Trophoblast cell (in vitro differentiated cells and primary cell): ENCODE measurements around the gene ZNF335.

Experiments used
- DNase-seq, 2 donors: peaks; one replicate each; pipeline ENCODE4 v3.0.0-alpha.2; 2016
- H2AFZ ChIP-seq: 2 replicates; pipeline ENCODE4 v1.6.1; 2013; ENCODE audit warnings: low read length, moderate library complexity, mild to moderate bottlenecking; ENCODE audit not compliant: insufficient read depth, poor library complexity
- H2AK5ac ChIP-seq: 2 replicates; pipeline ENCODE4 v1.6.1; 2013; ENCODE audit warnings: mild to moderate bottlenecking, low read length
- H2BK120ac ChIP-seq: 2 replicates; pipeline ENCODE4 v1.6.1; 2013; ENCODE audit warnings: low read length, mild to moderate bottlenecking, moderate library complexity; ENCODE audit not compliant: insufficient read depth, poor library complexity
- H2BK12ac ChIP-seq: 2 replicates; pipeline ENCODE4 v1.6.1; 2013; ENCODE audit warnings: mild to moderate bottlenecking, low read length, moderate library complexity
- H2BK5ac ChIP-seq: 2 replicates; pipeline ENCODE4 v1.6.1; 2013; ENCODE audit warnings: low read length, low read depth, moderate library complexity, mild to moderate bottlenecking; ENCODE audit not compliant: poor library complexity
- H3K14ac ChIP-seq: 2 replicates; pipeline ENCODE4 v1.6.1; 2013; ENCODE audit warnings: mild to moderate bottlenecking, low read length
- H3K18ac ChIP-seq: 2 replicates; pipeline ENCODE4 v1.6.1; 2013; ENCODE audit warnings: mild to moderate bottlenecking, low read length
- H3K23ac ChIP-seq: 2 replicates; pipeline ENCODE4 v1.6.1; 2013; ENCODE audit warnings: low read length
- H3K27ac ChIP-seq: 2 replicates; pipeline ENCODE4 v1.5.1; 2013; ENCODE audit warnings: low read depth, mild to moderate bottlenecking, inconsistent platforms, low read length, moderate library complexity
- H3K27me3 ChIP-seq: 2 replicates; pipeline ENCODE4 v1.6.1; 2013; ENCODE audit warnings: inconsistent platforms, mild to moderate bottlenecking, low read length, moderate library complexity; ENCODE audit not compliant: insufficient read depth
- H3K36me3 ChIP-seq, 2 experiments: 1 replicate in 1 of 2; 2 replicates in 1 of 2; pipeline ENCODE4 v1.6.1; 2013; ENCODE audit warnings: low read length in 2 of 2, mild to moderate bottlenecking in 2 of 2, moderate library complexity in 1 of 2; ENCODE audit not compliant: insufficient read depth in 2 of 2, control insufficient read depth in 1 of 2
- H3K4ac ChIP-seq: 2 replicates; pipeline ENCODE4 v1.6.1; 2013; ENCODE audit warnings: low read depth, mild to moderate bottlenecking, low read length, moderate library complexity
- H3K4me1 ChIP-seq, 2 experiments: 1 replicate in 1 of 2; 2 replicates in 1 of 2; pipeline ENCODE4 v1.6.1; 2013; ENCODE audit warnings: low read length in 2 of 2, mild to moderate bottlenecking in 2 of 2, moderate library complexity in 1 of 2; ENCODE audit not compliant: insufficient read depth in 2 of 2, control insufficient read depth in 1 of 2
- H3K4me2 ChIP-seq: 2 replicates; pipeline ENCODE4 v1.6.1; 2013; ENCODE audit warnings: inconsistent platforms, mild to moderate bottlenecking, low read length, moderate library complexity
- H3K4me3 ChIP-seq: 2 replicates; pipeline ENCODE4 v1.5.1; 2013; ENCODE audit warnings: mild to moderate bottlenecking, low read depth, low read length, inconsistent platforms
- H3K79me1 ChIP-seq: one replicate; pipeline ENCODE4 v1.6.1; 2013; ENCODE audit warnings: low read length
- H3K79me2 ChIP-seq: 2 replicates; pipeline ENCODE4 v1.6.1; 2013; ENCODE audit warnings: low read length, mild to moderate bottlenecking; ENCODE audit not compliant: control insufficient read depth, insufficient read depth, poor library complexity
- H3K9ac ChIP-seq: 2 replicates; pipeline ENCODE4 v1.6.1; 2013; ENCODE audit warnings: mild to moderate bottlenecking, low read length
- H3K9me3 ChIP-seq: 2 replicates; pipeline ENCODE4 v1.6.1; 2013; ENCODE audit warnings: low read depth, mild to moderate bottlenecking, control low read depth, inconsistent platforms, low read length; ENCODE audit not compliant: insufficient read depth
- H4K12ac ChIP-seq: 2 replicates; pipeline ENCODE4 v1.6.1; 2013; ENCODE audit warnings: low read depth, mild to moderate bottlenecking, low read length, moderate library complexity
- H4K8ac ChIP-seq: 2 replicates; pipeline ENCODE4 v1.6.1; 2013; ENCODE audit warnings: low read depth, mild to moderate bottlenecking, low read length, moderate library complexity
- H4K91ac ChIP-seq: one replicate; pipeline ENCODE4 v1.6.1; 2013; ENCODE audit warnings: low read depth, mild to moderate bottlenecking, low read length, moderate library complexity
- WGBS: extraction: QIAGEN DNeasy Blood & Tissue Kit; methylation state at CpG from one replicate; pipeline ENCODE4 v1.1.7; 2013; ENCODE audit warnings: missing lambda C conversion rate; ENCODE audit not compliant: insufficient read length, insufficient coverage; ENCODE audit errors: extremely low coverage; 5-methylcytosine and 5-hydroxymethylcytosine counted together

ZNF335 gene

DNA sequence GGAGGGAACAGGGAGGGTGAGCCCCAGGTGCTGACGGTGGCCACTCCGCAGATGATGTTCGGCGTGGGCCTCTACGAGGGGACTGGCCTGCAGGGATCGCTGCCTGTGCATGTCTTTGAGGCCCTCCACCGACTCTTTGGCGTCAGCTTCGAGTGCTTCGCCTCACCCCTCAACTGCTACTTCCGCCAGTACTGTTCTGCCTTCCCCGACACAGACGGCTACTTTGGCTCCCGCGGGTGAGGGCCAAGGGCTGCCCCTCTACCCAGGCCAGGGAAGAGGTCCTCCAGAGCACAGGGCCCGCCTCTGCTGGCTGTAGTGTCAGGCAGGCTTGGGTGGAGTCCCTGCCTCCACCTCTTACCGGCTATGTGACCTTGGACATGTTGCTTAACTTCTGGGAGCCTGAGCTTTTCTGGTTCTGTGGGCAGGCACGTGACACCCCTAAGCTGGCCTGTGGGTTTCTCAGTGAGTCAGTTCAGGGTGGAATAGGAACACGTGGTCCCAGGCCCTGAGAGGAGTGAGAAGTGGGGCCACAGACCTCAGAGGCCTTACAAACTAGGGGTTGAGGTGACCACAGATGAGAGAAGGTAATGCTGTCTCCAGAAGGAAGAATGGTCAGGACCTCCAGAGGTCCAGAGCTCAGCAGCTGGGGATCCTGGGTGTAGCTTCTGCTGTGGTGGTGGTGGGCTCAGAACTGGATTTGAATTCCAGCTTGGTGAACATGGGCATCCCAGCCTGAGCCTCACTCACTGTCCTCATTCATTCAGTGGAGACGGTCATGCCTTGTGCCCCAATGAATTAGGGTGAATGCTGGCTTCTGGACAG lies 25.6 kb downstream of the ZNF335 start:
- peak in 1 of 2 donors; percentile 49 for DNase-seq
- no peak overlapping the region for H2BK12ac ChIP-seq
- H3K4me1 ChIP-seq = no peaks in the 10 kb centered on the region
- no peak overlapping the region for H2BK120ac ChIP-seq
- H3K23ac ChIP-seq = no peak overlapping the region
- H2AFZ ChIP-seq = no peak overlapping the region
- no peak overlapping the region for H4K8ac ChIP-seq
- H2AK5ac ChIP-seq = no peak overlapping the region
- no peak overlapping the region for H3K9ac ChIP-seq
- H3K14ac ChIP-seq = no peak overlapping the region
- H3K79me1 ChIP-seq = no peaks in the 10 kb centered on the region
- no peaks in the 10 kb centered on the region for H3K9me3 ChIP-seq
- no peak overlapping the region for H3K27ac ChIP-seq
- H3K18ac ChIP-seq = no peak overlapping the region
- H3K4me2 ChIP-seq = no peak overlapping the region
- H3K4ac ChIP-seq = no peak overlapping the region
- H2BK5ac ChIP-seq = no peak overlapping the region
- no peaks in the 10 kb centered on the region for H3K27me3 ChIP-seq
- H4K91ac ChIP-seq = no peak overlapping the region
- WGBS = no CpG with 5 or more reads among the region's 20 CpGs
- no peak overlapping the region for H3K4me3 ChIP-seq
- no peak overlapping the region for H4K12ac ChIP-seq
- no peaks in the 10 kb centered on the region for H3K79me2 ChIP-seq
- peaks cover 79 to 85% of the 10 kb centered on the region in 2 experiments for H3K36me3 ChIP-seq

DNA sequence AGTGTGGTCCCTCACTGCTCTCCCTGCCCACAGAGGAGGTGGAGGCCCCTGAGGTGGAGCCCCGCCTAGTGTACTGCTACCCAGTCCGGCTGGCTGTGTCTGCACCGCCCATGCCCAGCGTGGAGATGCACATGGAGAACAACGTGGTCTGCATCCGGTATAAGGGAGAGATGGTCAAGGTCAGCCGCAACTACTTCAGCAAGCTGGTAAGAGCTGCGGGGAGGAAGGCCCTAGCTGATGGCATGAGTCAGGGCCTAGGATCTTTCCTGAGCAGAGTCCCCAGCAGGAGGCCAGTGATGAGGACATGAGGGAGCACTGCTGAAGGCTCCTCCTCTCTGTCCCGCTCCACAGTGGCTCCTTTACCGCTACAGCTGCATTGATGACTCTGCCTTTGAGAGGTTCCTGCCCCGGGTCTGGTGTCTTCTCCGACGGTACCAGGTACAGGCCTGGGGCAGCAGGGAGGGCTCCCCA lies 26.3 kb downstream of the ZNF335 start:
- Histone ChIP-seq H3K27ac (no peak overlapping the region), H3K27me3 (no peaks in the 10 kb centered on the region), H3K9ac (no peak overlapping the region), H3K79me1 (no peaks in the 10 kb centered on the region), H2BK12ac (no peak overlapping the region), H4K8ac (no peak overlapping the region), H2AFZ (no peak overlapping the region), H2BK120ac (no peak overlapping the region), H3K4ac (no peak overlapping the region), H3K4me3 (no peak overlapping the region), H3K79me2 (no peaks in the 10 kb centered on the region), H2BK5ac (no peak overlapping the region), H3K4me2 (no peak overlapping the region), H3K23ac (no peak overlapping the region), H4K91ac (no peak overlapping the region), H2AK5ac (no peak overlapping the region), H3K18ac (no peak overlapping the region), H3K9me3 (peaks cover 2% of the 10 kb centered on the region), H3K36me3 (peaks cover 80 to 85% of the 10 kb centered on the region in 2 experiments), H3K14ac (no peak overlapping the region), H3K4me1 (no peaks in the 10 kb centered on the region), H4K12ac (no peak overlapping the region)
- DNase-seq = peak in 1 of 2 donors; percentile 24
- no CpG with 5 or more reads among the region's 13 CpGs for WGBS

- H3K79me1 ChIP-seq = no peaks in the 10 kb centered on the region
- H3K27me3 ChIP-seq = no peaks in the 10 kb centered on the region
- no peak overlapping the region for H2AK5ac ChIP-seq
- peaks cover 2% of the 10 kb centered on the region for H3K9me3 ChIP-seq
- no peak overlapping the region for H3K23ac ChIP-seq
- no peak overlapping the region for H3K14ac ChIP-seq
- no peak overlapping the region for H2BK12ac ChIP-seq
- H2AFZ ChIP-seq = no peak overlapping the region
- H4K12ac ChIP-seq = no peak overlapping the region
- no CpG with 5 or more reads among the region's 19 CpGs for WGBS
- H3K79me2 ChIP-seq = no peaks in the 10 kb centered on the region
- no peak overlapping the region for H3K4me3 ChIP-seq
- H3K4ac ChIP-seq = no peak overlapping the region
- no peaks in the 10 kb centered on the region for H3K4me1 ChIP-seq
- DNase-seq = peak in 1 of 2 donors; percentile 41
- H2BK5ac ChIP-seq = no peak overlapping the region
- no peak overlapping the region for H3K18ac ChIP-seq
- no peak overlapping the region for H3K27ac ChIP-seq
- H2BK120ac ChIP-seq = no peak overlapping the region
- H3K4me2 ChIP-seq = no peak overlapping the region
- no peak overlapping the region for H4K91ac ChIP-seq
- no peak overlapping the region for H4K8ac ChIP-seq
- H3K9ac ChIP-seq = no peak overlapping the region
- peaks cover 80 to 85% of the 10 kb centered on the region in 2 experiments for H3K36me3 ChIP-seq
Measured at GRCh38 chr20:45944965-45945677, 26.9 kb downstream of the ZNF335 start.

GRCh38 chr20:45944151-45944964 lies 27.6 kb downstream of the ZNF335 start:
- Histone ChIP-seq H3K9ac (no peak overlapping the region), H3K27me3 (no peaks in the 10 kb centered on the region), H3K18ac (no peak overlapping the region), H3K4ac (no peak overlapping the region), H3K23ac (no peak overlapping the region), H3K27ac (no peak overlapping the region), H3K79me2 (no peaks in the 10 kb centered on the region), H3K4me3 (no peak overlapping the region), H2BK5ac (no peak overlapping the region), H4K91ac (no peak overlapping the region), H4K8ac (no peak overlapping the region), H2BK12ac (no peak overlapping the region), H3K4me2 (no peak overlapping the region), H4K12ac (no peak overlapping the region), H3K4me1 (no peaks in the 10 kb centered on the region), H3K36me3 (peaks cover 79 to 85% of the 10 kb centered on the region in 2 experiments), H3K9me3 (peaks cover 2% of the 10 kb centered on the region), H2BK120ac (no peak overlapping the region), H2AK5ac (no peak overlapping the region), H2AFZ (no peak overlapping the region), H3K79me1 (no peaks in the 10 kb centered on the region), H3K14ac (no peak overlapping the region)
- peak in 1 of 2 donors; percentile 47 for DNase-seq
- no CpG with 5 or more reads among the region's 15 CpGs for WGBS
